Measurements from ENCODE around the gene STK17B.

STK17B gene

GRCh38 chr2:196195758-196196157 is 24.4 kb upstream of the STK17B start (continued):
- TF ChIP-seq HIC1 (tag by site-specific recombination; IDR thresholded peaks at IDR 0.05) (no peak), ZNF214 (tag by site-specific recombination; IDR thresholded peaks at IDR 0.05; ENCODE audit: borderline replicate concordance) (no peak), ZNF16 (tag by site-specific recombination; IDR thresholded peaks at IDR 0.05; ENCODE audit: low read depth) (no peak), ATF2 (tag by site-specific recombination; IDR thresholded peaks at IDR 0.05; ENCODE audit: low read depth) (no peak), ZNF555 (tag by site-specific recombination; conservative IDR thresholded peaks at IDR 0.05) (no peak), ZFP3 (tag by site-specific recombination; IDR thresholded peaks at IDR 0.05; ENCODE audit: low read depth) (no peak), REPIN1 (tag by site-specific recombination; IDR thresholded peaks at IDR 0.05; ENCODE audit: low read depth) (no peak), ZNF747 (tag by site-specific recombination; IDR thresholded peaks at IDR 0.05) (no peak), ZNF155 (tag by site-specific recombination; IDR thresholded peaks at IDR 0.05) (no peak), ZNF558 (tag by site-specific recombination; IDR thresholded peaks at IDR 0.05) (no peak), ZBTB21 (tag by site-specific recombination; IDR thresholded peaks at IDR 0.05) (no peak)

- POLR2A ChIA-PET: interaction anchor here (0.6 kb wide), 1 partner anchor 551 kb away, joined by 10 read pairs; no protein-coding TSS in a partner anchor
- Histone ChIP-seq H3K4me3 (ENCODE audit: low read depth, low read length) (no peak overlapping the region), H3K27ac (ENCODE audit: extremely low read depth, low read depth, low read length) (no peak overlapping the region), H3K4me1 (ENCODE audit: control insufficient read depth, insufficient read depth, low read length) (no peaks in the 10 kb centered on the region), H3K36me3 (ENCODE audit: control insufficient read depth in 2 of 2, insufficient read depth in 1 of 2, low read length in 2 of 2) (no peaks in the 10 kb centered on the region), H3K9me3 (ENCODE audit: control insufficient read depth, insufficient read depth, low read depth, low read length) (no peaks in the 10 kb centered on the region)
- no peak for TF ChIP-seq ZNF596 (tag by site-specific recombination; IDR thresholded peaks at IDR 0.05)
- TF ChIP-seq KLF10 (tag by site-specific recombination; IDR thresholded peaks at IDR 0.05): no peak
- TF ChIP-seq ZNF335 (tag by site-specific recombination; conservative IDR thresholded peaks at IDR 0.05): no peak
- no peak for TF ChIP-seq ZNF341 (tag by site-specific recombination; IDR thresholded peaks at IDR 0.05; ENCODE audit: low read depth)
- CTCF ChIA-PET: no interaction called here
Measured at GRCh38 chr2:196195302-196195701, 23.9 kb upstream of the STK17B start.

- CTCF ChIA-PET: no interaction called here
- H3K36me3 ChIP-seq (ENCODE audit: control insufficient read depth in 2 of 2, insufficient read depth in 1 of 2, low read length in 2 of 2): no peaks in the 10 kb centered on the region
- TF ChIP-seq ZNF184 (tag by site-specific recombination; IDR thresholded peaks at IDR 0.05) (no peak), ZNF302 (tag by site-specific recombination; IDR thresholded peaks at IDR 0.05; ENCODE audit: low read depth) (no peak), ZNF274 (IDR thresholded peaks at IDR 0.05; ENCODE audit: low read length) (no peak), ZNF274 (tag by site-specific recombination; IDR thresholded peaks at IDR 0.05; ENCODE audit: borderline replicate concordance) (no peak), GLIS2 (tag by site-specific recombination; IDR thresholded peaks at IDR 0.05) (no peak), ZNF560 (tag by site-specific recombination; IDR thresholded peaks at IDR 0.05; ENCODE audit: borderline replicate concordance) (no peak), ZNF561 (tag by site-specific recombination; IDR thresholded peaks at IDR 0.05; ENCODE audit: borderline replicate concordance) (no peak), ZNF423 (tag by site-specific recombination; IDR thresholded peaks at IDR 0.05) (no peak), ZNF664 (tag by site-specific recombination; IDR thresholded peaks at IDR 0.05) (no peak), ATF2 (tag by site-specific recombination; IDR thresholded peaks at IDR 0.05; ENCODE audit: low read depth) (no peak), ZNF529 (tag by site-specific recombination; IDR thresholded peaks at IDR 0.05; ENCODE audit: insufficient replicate concordance) (no peak), KLF16 (tag by site-specific recombination; IDR thresholded peaks at IDR 0.05) (no peak), ZNF19 (tag by site-specific recombination; IDR thresholded peaks at IDR 0.05; ENCODE audit: low read depth) (no peak), SCRT1 (tag by site-specific recombination; IDR thresholded peaks at IDR 0.05; ENCODE audit: borderline replicate concordance) (no peak), ZNF174 (tag by site-specific recombination; IDR thresholded peaks at IDR 0.05) (no peak), REPIN1 (tag by site-specific recombination; IDR thresholded peaks at IDR 0.05; ENCODE audit: low read depth) (no peak)
- no peak overlapping the region for H3K27ac ChIP-seq (ENCODE audit: extremely low read depth, low read depth, low read length)
- no peak overlapping the region for H3K4me3 ChIP-seq (ENCODE audit: low read depth, low read length)
- no peaks in the 10 kb centered on the region for H3K4me1 ChIP-seq (ENCODE audit: control insufficient read depth, insufficient read depth, low read length)
- no peaks in the 10 kb centered on the region for H3K9me3 ChIP-seq (ENCODE audit: control insufficient read depth, insufficient read depth, low read depth, low read length)
- POLR2A ChIA-PET: no interaction called here
Measured at GRCh38 chr2:196191541-196191940, 20.2 kb upstream of the STK17B start.
